GM18508 (cell line): Measurements from ENCODE around the gene MTA2.
"Not testable (repeated sequence)": the region's sequence is repeated elsewhere in the genome, so short reads cannot be mapped to it uniquely, and the experiment has no call there.

Experiments
- ATAC-seq: cut with Tn5 transposase; IDR thresholded peaks from one replicate; pipeline ENCODE4 v1.9.1; 2021; ENCODE audit warnings: moderate number of reproducible peaks; ENCODE audit not compliant: insufficient read depth, unreplicated experiment

The MTA2 gene

DNA sequence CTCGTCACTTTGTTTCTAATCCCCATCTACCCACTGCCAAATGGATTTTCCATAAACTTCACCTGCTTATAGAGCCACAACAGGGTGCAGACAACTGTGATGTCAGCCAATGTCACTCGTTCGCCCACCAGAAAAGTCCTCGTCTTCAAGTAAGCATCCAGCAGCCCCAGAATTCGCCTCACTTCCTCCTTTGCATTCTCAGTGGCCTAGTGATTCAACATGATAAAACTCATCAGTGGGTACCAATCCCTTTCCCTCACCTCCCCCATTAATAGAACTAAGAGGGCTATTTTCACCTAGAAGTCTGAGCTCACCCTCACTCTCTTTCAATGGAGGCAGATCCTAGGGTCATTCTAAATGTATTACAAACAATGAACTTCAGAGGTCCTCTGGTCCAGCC is 30.8 kb downstream of the MTA2 start:
- not testable (repeated sequence) for ATAC-seq

- no peak for ATAC-seq
Measured at GRCh38 chr11:62569611-62570010, 32.1 kb downstream of the MTA2 start.

DNA sequence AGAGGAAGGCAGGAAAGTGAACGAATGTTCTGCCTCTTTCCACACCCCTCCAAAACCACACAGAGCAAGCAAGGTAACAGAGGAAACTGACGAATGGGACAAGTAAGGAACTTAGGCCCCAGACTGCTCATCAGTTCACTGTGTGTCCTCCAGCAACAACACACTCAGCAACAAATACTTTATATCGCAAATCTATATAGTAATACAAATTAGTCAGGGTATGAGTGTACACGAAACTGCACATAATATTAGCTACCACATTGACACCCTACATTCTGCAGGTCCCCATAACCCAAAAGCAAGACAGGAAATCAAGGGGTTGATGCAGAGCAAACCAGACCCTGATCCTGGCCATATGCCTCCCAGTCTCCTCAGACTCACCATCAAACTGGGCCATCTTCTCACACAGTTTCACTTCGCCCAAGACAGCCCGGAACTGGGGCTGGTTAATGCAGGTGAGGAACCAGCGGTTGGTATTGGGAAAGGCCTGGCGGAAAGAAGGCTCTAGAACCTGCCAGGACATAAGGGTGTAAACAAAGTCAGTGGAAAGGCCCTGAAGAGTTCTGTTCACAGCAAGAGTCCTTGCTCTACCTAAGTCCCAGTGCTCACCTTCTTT is 34.5 kb downstream of the MTA2 start:
- ATAC-seq, result no peak

DNA sequence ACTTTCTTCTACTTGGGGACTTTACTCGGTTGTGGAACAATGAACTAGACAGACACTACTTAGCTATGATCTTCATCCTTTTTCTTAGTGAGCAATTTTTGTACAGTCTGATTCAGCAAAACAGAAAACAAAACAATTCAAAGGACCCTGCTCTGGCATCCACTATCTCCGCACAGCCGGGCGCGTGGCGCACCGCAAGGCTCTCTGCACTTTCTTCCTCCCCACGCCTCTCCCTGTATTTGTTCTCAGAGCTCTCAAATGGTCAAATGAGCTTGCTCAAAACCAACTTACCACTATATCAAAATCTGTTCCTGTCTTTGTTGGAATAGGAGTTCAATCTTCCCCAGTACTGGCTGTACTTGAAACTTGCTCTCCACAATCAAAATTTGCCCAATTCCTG is 35.4 kb downstream of the MTA2 start:
- no peak for ATAC-seq

- ATAC-seq, result no peak
Measured at GRCh38 chr11:62565100-62565802, 36.4 kb downstream of the MTA2 start.

GRCh38 chr11:62561677-62562230 is 39.9 kb downstream of the MTA2 start:
- not testable (repeated sequence) for ATAC-seq

DNA sequence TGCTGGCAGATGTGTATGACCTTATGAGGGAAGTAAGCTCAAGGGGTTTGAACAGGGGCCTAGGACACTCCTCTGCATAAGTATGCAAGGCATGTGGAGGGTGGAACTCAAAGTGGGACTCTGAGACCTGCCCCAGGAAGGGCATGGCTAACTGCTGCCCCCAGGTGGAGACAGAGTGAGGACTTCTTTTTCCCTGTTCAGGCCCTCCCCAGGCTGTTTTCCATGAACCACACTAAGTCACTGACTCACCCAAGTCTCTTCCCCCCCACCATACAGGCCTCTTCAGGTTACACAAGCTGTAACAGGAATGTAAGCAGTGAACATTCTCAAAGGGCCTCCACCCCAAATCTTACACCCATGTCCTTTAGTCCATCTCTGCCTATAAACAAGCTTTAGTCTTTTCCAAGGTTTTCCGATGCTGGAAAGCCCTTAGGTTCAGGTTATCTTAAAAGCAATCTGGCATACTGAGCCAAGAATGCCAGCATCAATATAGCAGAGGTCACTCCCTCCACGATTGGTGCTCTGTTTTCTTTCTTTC is 41.0 kb downstream of the MTA2 start:
- ATAC-seq, result no peak

DNA sequence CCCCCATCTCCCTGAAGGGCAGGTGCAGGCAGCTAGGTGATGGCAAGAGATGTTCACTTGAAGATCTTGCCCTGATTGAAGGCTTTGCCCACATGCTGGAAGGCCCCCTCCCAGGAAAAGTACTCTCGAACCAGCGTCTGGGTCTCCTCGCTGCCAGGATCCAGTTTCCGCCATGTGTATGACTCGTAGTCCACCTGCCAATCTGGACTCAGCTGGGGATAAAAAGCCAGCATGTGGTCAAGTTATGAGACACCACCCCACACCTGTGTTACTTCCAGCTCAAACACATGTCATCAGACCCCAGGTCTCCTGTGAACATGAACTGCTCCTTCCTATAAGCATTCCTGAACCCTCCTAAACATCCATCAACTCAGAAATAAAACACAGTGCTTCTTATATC is 42.0 kb downstream of the MTA2 start:
- not testable (repeated sequence) for ATAC-seq

GRCh38 chr11:62559204-62559603 is 42.5 kb downstream of the MTA2 start:
- ATAC-seq, result no peak

DNA sequence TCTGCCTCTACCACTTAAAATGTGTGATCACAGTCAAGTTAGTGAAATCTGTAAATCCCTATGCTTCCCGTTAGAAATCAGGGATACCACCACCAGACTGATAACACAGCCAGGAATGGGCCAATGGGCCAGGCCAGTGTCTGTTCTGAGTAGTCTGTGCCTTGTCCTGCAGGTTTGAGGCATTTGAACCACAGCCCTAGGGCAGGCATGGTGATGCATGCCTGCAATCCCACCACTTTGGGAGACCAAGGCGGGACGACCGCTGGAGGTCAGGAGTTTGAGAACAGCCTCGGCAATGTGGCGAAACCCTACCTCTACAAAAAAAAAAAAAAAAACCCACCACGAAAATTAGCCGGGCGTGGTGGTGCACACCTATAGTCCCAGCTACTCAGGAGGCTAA is 43.0 kb downstream of the MTA2 start:
- ATAC-seq, result no peak

DNA sequence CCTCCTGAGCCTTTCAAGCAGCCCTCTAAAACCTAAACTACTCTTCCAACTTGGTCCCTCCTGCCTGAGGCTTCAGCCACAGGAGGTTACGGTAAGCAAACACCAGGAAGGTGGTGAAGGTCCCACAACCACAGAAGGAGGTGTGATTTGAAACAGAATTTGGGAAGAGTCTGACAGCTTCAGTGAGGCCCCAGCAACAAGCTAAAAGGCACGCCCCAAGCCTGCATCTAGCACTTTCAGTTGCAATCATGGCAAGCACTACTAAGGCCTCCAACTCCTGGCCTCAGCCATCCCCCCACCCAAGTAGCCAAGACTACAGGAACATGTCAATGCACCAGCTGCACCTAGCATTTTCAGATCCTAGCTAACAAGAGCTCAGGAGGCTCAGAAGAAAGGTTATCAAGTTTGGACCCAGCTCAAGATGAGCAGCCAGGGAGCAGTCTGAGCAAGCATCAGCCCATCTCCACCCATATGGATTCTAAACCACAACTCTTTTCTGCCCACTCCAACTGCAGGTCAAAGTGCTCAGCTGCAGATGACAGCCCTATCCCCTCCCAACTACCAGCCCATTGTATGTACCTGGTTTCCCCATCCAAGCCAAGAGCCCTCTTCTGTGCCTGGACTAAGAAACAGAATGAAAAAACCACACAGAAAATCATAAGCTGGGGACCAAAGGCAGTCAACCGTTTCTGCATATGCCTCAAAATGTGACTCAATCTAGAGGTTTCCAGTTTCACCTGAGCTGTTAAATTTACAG is 44.6 kb downstream of the MTA2 start:
- no peak for ATAC-seq

DNA sequence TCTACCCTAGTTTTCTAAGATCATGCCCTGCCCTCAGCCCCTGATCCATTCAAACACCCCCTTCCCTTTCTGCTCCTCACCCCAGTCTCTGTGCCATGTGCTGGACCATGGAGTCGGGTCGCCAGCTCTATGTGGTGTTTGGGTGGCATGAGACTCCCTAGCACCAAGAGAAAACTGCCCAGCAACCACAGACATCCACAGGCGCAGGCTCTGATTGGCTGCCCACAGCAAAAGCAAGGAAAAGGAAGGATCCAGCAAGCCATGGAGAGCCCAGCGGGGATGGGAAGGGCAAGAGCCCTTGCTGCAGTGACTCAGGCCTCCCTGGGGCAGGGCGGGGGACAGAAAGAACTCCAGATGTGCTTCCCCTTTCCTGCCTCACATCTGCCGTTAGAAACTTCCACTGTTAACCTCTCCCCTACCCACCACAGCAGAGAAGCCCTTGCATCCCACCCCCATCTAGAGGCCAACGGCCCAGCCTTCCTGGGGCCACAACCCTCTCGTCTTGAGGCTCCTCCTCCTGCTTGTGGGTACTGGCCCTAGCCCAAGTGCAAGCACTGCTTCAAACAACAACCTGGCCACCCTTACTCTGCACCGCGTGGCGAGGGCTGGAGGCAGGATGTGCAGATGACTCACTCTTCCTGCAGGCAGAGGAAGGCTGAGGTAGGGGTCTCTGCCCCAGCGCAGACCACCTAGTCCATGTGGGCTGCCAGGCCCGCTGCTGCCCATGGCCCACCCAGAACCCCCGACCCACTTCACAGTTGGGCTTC is 45.4 kb downstream of the MTA2 start:
- ATAC-seq, result no peak

DNA sequence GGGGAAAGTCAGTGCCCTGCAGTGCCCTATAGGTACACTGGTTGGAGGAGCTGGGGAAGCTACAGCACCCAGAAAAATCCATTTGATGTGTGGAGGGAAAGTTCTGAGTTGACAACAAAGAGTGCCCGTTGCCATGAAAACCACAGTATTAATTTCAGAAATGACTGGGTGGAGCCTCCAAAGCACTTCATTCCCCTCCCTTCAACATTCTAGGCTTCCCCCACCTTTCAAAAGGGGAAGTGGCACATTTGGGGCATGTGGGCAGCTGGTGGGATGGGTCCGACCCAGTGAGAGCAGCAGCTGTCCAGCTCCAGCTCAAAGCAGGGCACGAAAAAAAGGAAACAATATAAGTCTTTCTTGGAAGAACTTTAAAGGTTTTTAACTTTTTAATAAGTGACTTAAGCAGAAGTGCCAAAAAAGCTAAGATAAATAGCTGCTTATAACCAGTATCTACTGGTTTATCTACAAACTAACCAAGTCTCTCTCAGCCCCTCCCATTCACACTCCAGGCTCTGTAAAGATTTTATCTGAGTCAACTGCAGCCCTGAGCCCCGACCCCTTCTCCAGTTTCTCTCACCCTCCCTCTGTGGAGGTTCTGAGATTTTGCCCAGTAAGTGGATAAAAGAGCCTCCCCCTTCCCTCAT is 46.1 kb downstream of the MTA2 start:
- ATAC-seq, result peak; percentile 42

DNA sequence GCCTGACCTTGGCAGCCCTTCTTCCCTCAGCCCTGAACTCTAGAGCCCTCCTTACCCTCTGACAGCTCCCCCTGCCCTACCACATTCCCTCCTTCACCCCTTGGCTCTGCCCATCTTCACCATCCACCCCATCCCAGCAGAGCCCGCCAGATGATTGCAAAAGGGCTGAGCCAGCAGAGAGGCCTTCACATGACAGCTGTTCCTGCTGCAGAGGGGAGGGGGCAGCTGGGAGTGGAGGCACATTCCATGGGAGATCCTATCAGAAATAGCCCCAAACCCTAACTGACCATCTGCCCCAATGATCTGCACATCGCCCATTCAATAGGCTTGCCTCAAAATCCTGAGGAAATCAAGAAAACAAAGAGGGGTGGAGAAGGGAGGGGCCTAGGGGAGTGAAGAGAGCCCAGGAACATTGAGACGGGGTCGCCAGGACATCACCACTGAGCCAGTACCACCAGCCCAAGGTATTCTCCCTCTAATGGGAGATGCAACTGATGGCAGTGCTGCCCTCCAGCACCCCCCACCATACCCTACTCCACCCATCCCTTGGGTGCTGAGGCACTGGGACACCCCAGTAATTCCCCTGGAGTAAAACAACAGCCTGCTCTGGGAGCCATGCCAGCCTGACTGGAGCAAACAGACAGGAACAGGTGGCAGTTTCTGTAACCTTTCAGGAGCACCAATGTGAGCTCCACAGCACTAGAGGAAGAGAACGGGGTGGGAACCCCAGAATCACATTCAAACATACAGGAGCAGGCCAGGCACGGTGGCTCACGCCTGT is 47.1 kb downstream of the MTA2 start:
- no peak for ATAC-seq

GRCh38 chr11:62553839-62554361 is 47.8 kb downstream of the MTA2 start:
- no peak for ATAC-seq

- no peak for ATAC-seq
Measured at GRCh38 chr11:62553080-62553838, 48.4 kb downstream of the MTA2 start.

DNA sequence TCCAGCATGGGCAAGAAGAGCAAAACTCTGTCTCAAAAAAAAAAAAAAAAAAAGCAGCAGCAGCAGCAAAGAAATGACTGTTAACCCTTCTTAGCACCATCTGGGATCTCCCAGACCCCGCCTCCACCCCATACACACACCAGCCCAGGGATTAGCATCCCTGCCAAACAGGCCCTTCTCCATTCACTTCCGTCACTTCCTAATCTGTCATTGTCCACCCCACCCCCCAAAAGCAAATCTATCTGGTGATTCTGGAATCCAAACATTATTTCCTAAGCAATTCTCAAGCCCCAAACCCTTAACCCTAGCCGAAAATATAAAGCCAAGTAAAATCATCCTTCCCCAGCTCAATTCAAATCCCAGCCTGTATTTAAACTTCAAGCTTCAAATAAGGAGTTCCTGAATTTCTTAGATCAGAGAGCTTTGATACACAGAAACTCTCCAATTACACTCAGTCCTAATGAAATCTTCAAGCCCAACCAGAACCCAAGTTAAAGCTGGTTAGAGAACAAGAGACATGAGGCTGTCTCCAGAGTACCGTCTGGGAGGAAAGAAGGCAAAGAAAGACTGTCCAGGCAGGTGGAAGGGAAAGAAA is 49.1 kb downstream of the MTA2 start:
- ATAC-seq, result no peak

GRCh38 chr11:62550478-62550877 is 51.2 kb downstream of the MTA2 start:
- not testable (repeated sequence) for ATAC-seq
